GM12878 (cell line): ENCODE measurements around the gene GMPPA. TPM values are rescaled to one million over a fixed set of nuclear protein-coding genes. Genes with fewer than 3 reads are reported as not detected.

Experiments
- ATAC-seq: fragments of 200-7000 bp; cut with Tn5 transposase; 3 replicates; pipeline ENCODE4 v1.9.1; 2020; ENCODE audit warnings: mild to moderate bottlenecking, moderate library complexity
- BruUV-seq: library from RNA; stranded (reverse); fragments of 400-500 nt; replicated peaks from 2 replicates; lab custom pipeline; 2021; lab: Mats Ljungman, UMichigan
- CTCF ChIA-PET: fragments of 300-600 bp; sonication (Branson Sonifier 250); formaldehyde crosslinking; extraction: SDS; loops from one replicate; lab custom pipeline; 2021; ENCODE audit warnings: inconsistent platforms; lab: Yijun Ruan, JAX
- POLR2A ChIA-PET: fragments of 350-600 bp; formaldehyde crosslinking; extraction: SDS; loops from one replicate; lab custom pipeline; 2021; ENCODE audit warnings: inconsistent platforms; lab: Charles Lee
- RAD21 ChIA-PET: fragments of 300-600 bp; sonication (Branson Sonifier 250); formaldehyde crosslinking; loops from one replicate; lab custom pipeline; 2023; ENCODE audit warnings: antibody characterized with exemption; ENCODE audit not compliant: unreplicated experiment; lab: Charles Lee
- SMC1A ChIA-PET: fragments of 300-600 bp; sonication (Branson Sonifier 250); formaldehyde crosslinking; loops from one replicate; lab custom pipeline; 2023; ENCODE audit not compliant: unreplicated experiment, uncharacterized antibody; lab: Charles Lee
- DNase-seq: peaks from one replicate; pipeline ENCODE4 v3.0.0-alpha.2; 2011; ENCODE audit warnings: low read depth, low spot score
- FAIRE-seq: peaks from 3 replicates; lab custom pipeline; 2011; peaks lifted over from hg19 to GRCh38; lab: Jason Lieb, UNC
- H2AFZ ChIP-seq: 2 replicates; pipeline ENCODE4 v1.6.0; 2011; ENCODE audit warnings: low read depth, low read length, control low read depth; ENCODE audit not compliant: control insufficient read depth
- H3K27ac ChIP-seq: 2 replicates; pipeline ENCODE4 v1.5.1; 2011; ENCODE audit warnings: control low read depth; ENCODE audit not compliant: control insufficient read depth, insufficient read depth
- H3K27me3 ChIP-seq, 2 experiments: replicated peaks in 1 of 2; 2 replicates each; pipeline versions ENCODE4 v1.6.0 to v1.6.1; 2011; ENCODE audit warnings: low read length in 1 of 2; ENCODE audit not compliant: control insufficient read depth in 2 of 2, insufficient read depth in 2 of 2
- H3K36me3 ChIP-seq, 2 experiments: 2 replicates each; pipeline ENCODE4 v1.5.1; 2011; ENCODE audit warnings: low read length in 1 of 2; ENCODE audit not compliant: control insufficient read depth in 2 of 2, insufficient read depth in 2 of 2
- H3K4me1 ChIP-seq: 2 replicates; pipeline ENCODE4 v1.6.1; 2011; ENCODE audit warnings: mild to moderate bottlenecking, low read length, moderate library complexity, mixed read lengths; ENCODE audit not compliant: control insufficient read depth, insufficient read depth
- H3K4me2 ChIP-seq: 2 replicates; pipeline ENCODE4 v1.6.0; 2011; ENCODE audit warnings: control low read depth; ENCODE audit not compliant: control insufficient read depth, insufficient read depth
- H3K4me3 ChIP-seq: fragments of 200-600 bp; sonication (generic); 2 replicates; pipeline ENCODE4 v1.5.1; 2016
- H3K79me2 ChIP-seq: 2 replicates; pipeline ENCODE4 v1.6.0; 2011; ENCODE audit warnings: low read length; ENCODE audit not compliant: control insufficient read depth, insufficient read depth
- H3K9ac ChIP-seq: 2 replicates; pipeline ENCODE4 v1.8.0; 2011; ENCODE audit warnings: low read length, control low read depth, mixed read lengths; ENCODE audit not compliant: control insufficient read depth, insufficient read depth
- H3K9me3 ChIP-seq: replicated peaks from 3 replicates; pipeline ENCODE4 v1.5.1; 2011; ENCODE audit warnings: mild to moderate bottlenecking, low read length; ENCODE audit not compliant: control insufficient read depth, insufficient read depth
- H4K20me1 ChIP-seq: 2 replicates; pipeline ENCODE4 v1.6.0; 2011; ENCODE audit not compliant: control insufficient read depth, insufficient read depth
- ETV6 ChIP-seq, 2 experiments: fragments of 450-650 bp in 1 of 2; IDR thresholded peaks in 1 of 2; conservative IDR thresholded peaks in 1 of 2; 2 replicates each; pipeline ENCODE4 v1.6.1; 2014; ENCODE audit warnings: antibody characterized with exemption in 1 of 2, borderline replicate concordance in 1 of 2, low read depth in 1 of 2, mild to moderate bottlenecking in 1 of 2, moderate library complexity in 1 of 2
- PAX5 ChIP-seq: IDR thresholded peaks from 2 replicates; pipeline ENCODE4 v1.6.1; 2011; ENCODE audit warnings: low read depth, low read length, borderline replicate concordance
- POLR2AphosphoS5 ChIP-seq: IDR thresholded peaks from 2 replicates; pipeline ENCODE4 v1.6.1; 2011; ENCODE audit warnings: mild to moderate bottlenecking, low read length, inconsistent platforms
- RBBP5 ChIP-seq: fragments of 200-600 bp; sonication (generic); conservative IDR thresholded peaks from 2 replicates; pipeline ENCODE4 v1.6.1; 2016
- WGBS: methylation state at CpG from one replicate; pipeline ENCODE4 v1.1.6; 2016; ENCODE audit warnings: low lambda C conversion rate; ENCODE audit not compliant: insufficient replicate concordance, insufficient coverage; ENCODE audit errors: missing lambda C conversion rate; 5-methylcytosine and 5-hydroxymethylcytosine counted together
- in situ Hi-C: fragments of 300-500 bp; cut with MboI; formaldehyde crosslinking; loops from 9 replicates; pipeline ENCODE4 v1.14.3; 2018; ENCODE audit warnings: mixed read lengths
- intact Hi-C: fragments of 100-400 bp; cut with micrococcal nuclease; formaldehyde crosslinking; loops from one replicate; pipeline ENCODE4 v1.14.2; 2022; ENCODE audit not compliant: unreplicated experiment
- polyA plus RNA-seq, 11 experiments: library from polyadenylated mRNA; depleted of rRNA in 4 of 11; unstranded in 6 of 11; stranded (reverse) in 5 of 11; fragments of >200 nt; fragmentation: Nextera tagmentation in 4 of 11; fragmentation: Illumina TruSeq in 1 of 11; extraction: Ambion mirVana in 4 of 11; extraction: Trizol in 1 of 11; gene quantifications; 1 replicate in 1 of 11; 2 replicates in 10 of 11; pipeline versions ENCODE4 v1.2.1 to v1.2.3, GENCODE V29; 2011 to 2016; ENCODE audit warnings: inconsistent platforms in 2 of 11, missing spikeins in 2 of 11, low read depth in 1 of 11
- total RNA-seq, 4 experiments: library from RNA; depleted of rRNA in 3 of 4; stranded (reverse); fragments of >200 nt in 3 of 4; fragmentation: Illumina TruSeq in 1 of 4; extraction: Trizol in 1 of 4; gene quantifications; 2 replicates each; pipeline versions ENCODE4 v1.2.1 to v1.2.3, GENCODE V29; 2013 to 2021
- TF ChIP-seq, protein P1 (sequence below): fragments of 450-650 bp; formaldehyde crosslinking; IDR thresholded peaks from 2 replicates; pipeline ENCODE4 v1.5.0; 2022; ENCODE audit warnings: mild to moderate bottlenecking, missing genetic modification characterization
- TF ChIP-seq, protein P2 (sequence below): fragments of 450-650 bp; formaldehyde crosslinking; IDR thresholded peaks from 2 replicates; pipeline ENCODE4 v1.4.0; 2020; ENCODE audit warnings: mild to moderate bottlenecking, moderate library complexity
- TF ChIP-seq, protein P3 (sequence below): fragments of 450-650 bp; IDR thresholded peaks from 2 replicates; pipeline ENCODE4 v1.6.1; 2017; ENCODE audit warnings: low read depth, mild to moderate bottlenecking, moderate library complexity
- TF ChIP-seq, protein P4 (sequence below): IDR thresholded peaks from 2 replicates; pipeline ENCODE4 v1.6.1; 2012; ENCODE audit warnings: low read length, inconsistent platforms
- TF ChIP-seq, protein P5 (sequence below): fragments of 450-650 bp; IDR thresholded peaks from 2 replicates; pipeline ENCODE4 v1.6.1; 2018; ENCODE audit warnings: borderline replicate concordance, mild to moderate bottlenecking; ENCODE audit not compliant: partially characterized antibody

Gene GMPPA
- total and polyA plus RNA-seq, 10 of the 15 experiments (the other 5 are each of a cell fraction or from before 2014, with no cell fraction given): 1.9 to 83.2 (median 45.0) TPM

DNA sequence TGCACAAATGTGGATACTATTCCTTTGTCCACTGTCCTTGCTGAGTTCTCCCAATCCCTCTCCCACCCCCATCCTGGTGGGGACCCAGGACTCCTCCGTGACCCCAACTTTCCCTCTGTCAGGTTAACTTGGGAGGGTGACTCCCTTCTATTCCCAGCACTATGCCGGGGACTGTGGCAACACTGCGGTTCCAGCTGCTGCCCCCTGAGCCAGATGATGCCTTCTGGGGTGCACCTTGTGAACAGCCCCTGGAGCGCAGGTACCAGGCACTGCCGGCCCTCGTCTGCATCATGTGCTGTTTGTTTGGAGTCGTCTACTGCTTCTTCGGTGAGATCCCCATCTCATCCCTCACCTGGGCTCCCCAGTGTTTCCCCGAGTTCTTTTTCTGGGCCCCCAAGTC, 45.9 kb downstream of the GMPPA start:
- FAIRE-seq: no peak
- H3K4me2 ChIP-seq: peak overlapping the region; percentile 81
- DNase-seq: no peak
- in situ Hi-C loops: loop anchor here (5.0 kb wide), 1 partner anchor 143 kb away; no protein-coding TSS in a partner anchor
- ChIA-PET POLR2A (no interaction called here), CTCF (interaction anchor here (0.9 to 1.8 kb wide), 3 partner anchors 49 to 102 kb away, joined by 3 to 5 read pairs (median 3); a partner anchor contains a TSS), SMC1A (no interaction called here), RAD21 (interaction anchor here (1.2 to 1.9 kb wide), 2 partner anchors 97 to 140 kb away, joined by 3 to 5 read pairs; no protein-coding TSS in a partner anchor)
- H2AFZ ChIP-seq: no peak overlapping the region
- no peak overlapping the region for H3K9ac ChIP-seq
- peaks cover 3% of the 10 kb centered on the region; the same call in 1 of the 2 replicates for H3K4me1 ChIP-seq
- WGBS: 52% methylated on average over 9 of the region's 9 CpGs
- H3K4me3 ChIP-seq: no peak overlapping the region
- H3K27ac ChIP-seq: no peak overlapping the region
- H3K36me3 ChIP-seq: no peaks in the 10 kb centered on the region; a peak in 1 of 4 replicates
- no TSS peak for BruUV-seq
- intact Hi-C loops: no loop called here
- H3K79me2 ChIP-seq: no peaks in the 10 kb centered on the region
- no peak for ATAC-seq
- H3K9me3 ChIP-seq: no peaks in the 10 kb centered on the region
- H3K27me3 ChIP-seq: peaks cover 0 to 7% of the 10 kb centered on the region in 2 experiments; a peak in 2 of 4 replicates
- no peaks in the 10 kb centered on the region; the same call in 1 of the 2 replicates for H4K20me1 ChIP-seq
- TF ChIP-seq, protein P1, sequence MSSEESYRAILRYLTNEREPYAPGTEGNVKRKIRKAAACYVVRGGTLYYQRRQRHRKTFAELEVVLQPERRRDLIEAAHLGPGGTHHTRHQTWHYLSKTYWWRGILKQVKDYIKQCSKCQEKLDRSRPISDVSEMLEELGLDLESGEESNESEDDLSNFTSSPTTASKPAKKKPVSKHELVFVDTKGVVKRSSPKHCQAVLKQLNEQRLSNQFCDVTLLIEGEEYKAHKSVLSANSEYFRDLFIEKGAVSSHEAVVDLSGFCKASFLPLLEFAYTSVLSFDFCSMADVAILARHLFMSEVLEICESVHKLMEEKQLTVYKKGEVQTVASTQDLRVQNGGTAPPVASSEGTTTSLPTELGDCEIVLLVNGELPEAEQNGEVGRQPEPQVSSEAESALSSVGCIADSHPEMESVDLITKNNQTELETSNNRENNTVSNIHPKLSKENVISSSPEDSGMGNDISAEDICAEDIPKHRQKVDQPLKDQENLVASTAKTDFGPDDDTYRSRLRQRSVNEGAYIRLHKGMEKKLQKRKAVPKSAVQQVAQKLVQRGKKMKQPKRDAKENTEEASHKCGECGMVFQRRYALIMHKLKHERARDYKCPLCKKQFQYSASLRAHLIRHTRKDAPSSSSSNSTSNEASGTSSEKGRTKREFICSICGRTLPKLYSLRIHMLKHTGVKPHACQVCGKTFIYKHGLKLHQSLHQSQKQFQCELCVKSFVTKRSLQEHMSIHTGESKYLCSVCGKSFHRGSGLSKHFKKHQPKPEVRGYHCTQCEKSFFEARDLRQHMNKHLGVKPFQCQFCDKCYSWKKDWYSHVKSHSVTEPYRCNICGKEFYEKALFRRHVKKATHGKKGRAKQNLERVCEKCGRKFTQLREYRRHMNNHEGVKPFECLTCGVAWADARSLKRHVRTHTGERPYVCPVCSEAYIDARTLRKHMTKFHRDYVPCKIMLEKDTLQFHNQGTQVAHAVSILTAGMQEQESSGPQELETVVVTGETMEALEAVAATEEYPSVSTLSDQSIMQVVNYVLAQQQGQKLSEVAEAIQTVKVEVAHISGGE (CRISPR knock-in tag): no peak
- TF ChIP-seq, protein P2, sequence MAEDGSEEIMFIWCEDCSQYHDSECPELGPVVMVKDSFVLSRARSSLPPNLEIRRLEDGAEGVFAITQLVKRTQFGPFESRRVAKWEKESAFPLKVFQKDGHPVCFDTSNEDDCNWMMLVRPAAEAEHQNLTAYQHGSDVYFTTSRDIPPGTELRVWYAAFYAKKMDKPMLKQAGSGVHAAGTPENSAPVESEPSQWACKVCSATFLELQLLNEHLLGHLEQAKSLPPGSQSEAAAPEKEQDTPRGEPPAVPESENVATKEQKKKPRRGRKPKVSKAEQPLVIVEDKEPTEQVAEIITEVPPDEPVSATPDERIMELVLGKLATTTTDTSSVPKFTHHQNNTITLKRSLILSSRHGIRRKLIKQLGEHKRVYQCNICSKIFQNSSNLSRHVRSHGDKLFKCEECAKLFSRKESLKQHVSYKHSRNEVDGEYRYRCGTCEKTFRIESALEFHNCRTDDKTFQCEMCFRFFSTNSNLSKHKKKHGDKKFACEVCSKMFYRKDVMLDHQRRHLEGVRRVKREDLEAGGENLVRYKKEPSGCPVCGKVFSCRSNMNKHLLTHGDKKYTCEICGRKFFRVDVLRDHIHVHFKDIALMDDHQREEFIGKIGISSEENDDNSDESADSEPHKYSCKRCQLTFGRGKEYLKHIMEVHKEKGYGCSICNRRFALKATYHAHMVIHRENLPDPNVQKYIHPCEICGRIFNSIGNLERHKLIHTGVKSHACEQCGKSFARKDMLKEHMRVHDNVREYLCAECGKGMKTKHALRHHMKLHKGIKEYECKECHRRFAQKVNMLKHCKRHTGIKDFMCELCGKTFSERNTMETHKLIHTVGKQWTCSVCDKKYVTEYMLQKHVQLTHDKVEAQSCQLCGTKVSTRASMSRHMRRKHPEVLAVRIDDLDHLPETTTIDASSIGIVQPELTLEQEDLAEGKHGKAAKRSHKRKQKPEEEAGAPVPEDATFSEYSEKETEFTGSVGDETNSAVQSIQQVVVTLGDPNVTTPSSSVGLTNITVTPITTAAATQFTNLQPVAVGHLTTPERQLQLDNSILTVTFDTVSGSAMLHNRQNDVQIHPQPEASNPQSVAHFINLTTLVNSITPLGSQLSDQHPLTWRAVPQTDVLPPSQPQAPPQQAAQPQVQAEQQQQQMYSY (CRISPR knock-in tag): no peak
- TF ChIP-seq RBBP5 (no peak), POLR2AphosphoS5 (no peak), PAX5 (no peak), ETV6 (conservative IDR thresholded peaks at IDR 0.05 in 1 of 2, IDR thresholded peaks at IDR 0.05 in 1 of 2; ENCODE audit: borderline replicate concordance in 1 of 2, low read depth in 1 of 2) (no peak)
- TF ChIP-seq, protein P3, sequence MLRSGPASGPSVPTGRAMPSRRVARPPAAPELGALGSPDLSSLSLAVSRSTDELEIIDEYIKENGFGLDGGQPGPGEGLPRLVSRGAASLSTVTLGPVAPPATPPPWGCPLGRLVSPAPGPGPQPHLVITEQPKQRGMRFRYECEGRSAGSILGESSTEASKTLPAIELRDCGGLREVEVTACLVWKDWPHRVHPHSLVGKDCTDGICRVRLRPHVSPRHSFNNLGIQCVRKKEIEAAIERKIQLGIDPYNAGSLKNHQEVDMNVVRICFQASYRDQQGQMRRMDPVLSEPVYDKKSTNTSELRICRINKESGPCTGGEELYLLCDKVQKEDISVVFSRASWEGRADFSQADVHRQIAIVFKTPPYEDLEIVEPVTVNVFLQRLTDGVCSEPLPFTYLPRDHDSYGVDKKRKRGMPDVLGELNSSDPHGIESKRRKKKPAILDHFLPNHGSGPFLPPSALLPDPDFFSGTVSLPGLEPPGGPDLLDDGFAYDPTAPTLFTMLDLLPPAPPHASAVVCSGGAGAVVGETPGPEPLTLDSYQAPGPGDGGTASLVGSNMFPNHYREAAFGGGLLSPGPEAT: no peak
- TF ChIP-seq, protein P4, sequence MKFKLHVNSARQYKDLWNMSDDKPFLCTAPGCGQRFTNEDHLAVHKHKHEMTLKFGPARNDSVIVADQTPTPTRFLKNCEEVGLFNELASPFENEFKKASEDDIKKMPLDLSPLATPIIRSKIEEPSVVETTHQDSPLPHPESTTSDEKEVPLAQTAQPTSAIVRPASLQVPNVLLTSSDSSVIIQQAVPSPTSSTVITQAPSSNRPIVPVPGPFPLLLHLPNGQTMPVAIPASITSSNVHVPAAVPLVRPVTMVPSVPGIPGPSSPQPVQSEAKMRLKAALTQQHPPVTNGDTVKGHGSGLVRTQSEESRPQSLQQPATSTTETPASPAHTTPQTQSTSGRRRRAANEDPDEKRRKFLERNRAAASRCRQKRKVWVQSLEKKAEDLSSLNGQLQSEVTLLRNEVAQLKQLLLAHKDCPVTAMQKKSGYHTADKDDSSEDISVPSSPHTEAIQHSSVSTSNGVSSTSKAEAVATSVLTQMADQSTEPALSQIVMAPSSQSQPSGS: no peak
- TF ChIP-seq, protein P5, sequence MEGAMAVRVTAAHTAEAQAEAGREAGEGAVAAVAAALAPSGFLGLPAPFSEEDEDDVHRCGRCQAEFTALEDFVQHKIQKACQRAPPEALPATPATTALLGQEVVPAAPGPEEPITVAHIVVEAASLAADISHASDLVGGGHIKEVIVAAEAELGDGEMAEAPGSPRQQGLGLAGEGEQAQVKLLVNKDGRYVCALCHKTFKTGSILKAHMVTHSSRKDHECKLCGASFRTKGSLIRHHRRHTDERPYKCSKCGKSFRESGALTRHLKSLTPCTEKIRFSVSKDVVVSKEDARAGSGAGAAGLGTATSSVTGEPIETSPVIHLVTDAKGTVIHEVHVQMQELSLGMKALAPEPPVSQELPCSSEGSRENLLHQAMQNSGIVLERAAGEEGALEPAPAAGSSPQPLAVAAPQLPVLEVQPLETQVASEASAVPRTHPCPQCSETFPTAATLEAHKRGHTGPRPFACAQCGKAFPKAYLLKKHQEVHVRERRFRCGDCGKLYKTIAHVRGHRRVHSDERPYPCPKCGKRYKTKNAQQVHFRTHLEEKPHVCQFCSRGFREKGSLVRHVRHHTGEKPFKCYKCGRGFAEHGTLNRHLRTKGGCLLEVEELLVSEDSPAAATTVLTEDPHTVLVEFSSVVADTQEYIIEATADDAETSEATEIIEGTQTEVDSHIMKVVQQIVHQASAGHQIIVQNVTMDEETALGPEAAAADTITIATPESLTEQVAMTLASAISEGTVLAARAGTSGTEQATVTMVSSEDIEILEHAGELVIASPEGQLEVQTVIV: no peak
